ENCODE measurements around the gene APP.

APP gene

DNA sequence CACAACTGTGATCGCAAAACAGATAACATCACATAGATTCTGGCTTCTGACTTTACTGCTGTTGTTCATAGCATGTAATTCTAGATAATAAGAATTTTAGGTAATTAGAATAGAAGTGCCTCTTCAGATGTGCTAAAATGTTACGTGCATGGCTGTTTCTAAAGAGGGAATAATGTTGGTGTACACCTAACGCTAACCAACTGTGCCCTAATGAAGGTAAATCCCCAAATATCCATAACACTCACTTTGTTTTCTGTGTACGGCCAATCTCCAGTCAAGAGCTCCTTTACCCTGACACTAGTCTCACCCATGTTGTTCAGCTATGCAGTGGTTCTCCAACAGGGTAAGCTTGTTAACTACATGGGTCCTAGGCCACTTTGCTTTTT, 44.4 kb downstream of the APP start:
- no peak for DNase-seq (ENCODE audit: low read depth)

DNA sequence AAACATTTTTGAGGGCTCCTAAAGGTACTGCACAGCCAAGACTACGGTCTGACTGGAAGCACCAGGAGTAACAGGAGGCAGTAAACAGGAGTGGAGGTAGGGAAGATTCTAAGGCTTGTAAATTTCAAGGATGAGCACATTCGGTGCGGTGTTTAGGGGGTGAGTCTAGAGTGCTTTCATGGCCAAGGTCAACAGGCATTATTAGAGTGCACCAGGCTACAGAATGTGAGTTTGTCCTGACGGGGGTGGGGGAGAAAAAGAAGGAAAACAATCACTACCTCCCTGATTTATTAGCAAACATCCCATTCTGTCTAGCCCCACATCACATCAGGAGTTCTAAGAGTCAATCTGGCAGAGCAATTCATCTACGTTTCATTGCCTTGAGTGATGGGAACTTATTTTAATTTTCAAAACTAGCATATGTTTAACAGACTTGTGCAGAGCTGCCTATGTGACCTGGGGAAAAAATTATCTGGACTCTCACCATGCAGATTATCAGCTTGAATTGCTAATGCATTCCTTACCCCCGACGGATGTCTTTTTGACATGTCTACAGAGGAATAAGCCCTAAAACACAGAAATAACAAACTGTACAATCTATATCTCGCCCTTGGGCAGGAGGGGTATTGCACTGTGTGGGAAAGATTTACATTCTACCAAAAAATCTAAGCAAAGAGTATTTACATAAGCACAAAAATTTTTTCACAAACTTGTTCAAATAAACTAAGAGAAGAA, 45.0 kb downstream of the APP start:
- no peak for DNase-seq (ENCODE audit: low read depth)

DNA sequence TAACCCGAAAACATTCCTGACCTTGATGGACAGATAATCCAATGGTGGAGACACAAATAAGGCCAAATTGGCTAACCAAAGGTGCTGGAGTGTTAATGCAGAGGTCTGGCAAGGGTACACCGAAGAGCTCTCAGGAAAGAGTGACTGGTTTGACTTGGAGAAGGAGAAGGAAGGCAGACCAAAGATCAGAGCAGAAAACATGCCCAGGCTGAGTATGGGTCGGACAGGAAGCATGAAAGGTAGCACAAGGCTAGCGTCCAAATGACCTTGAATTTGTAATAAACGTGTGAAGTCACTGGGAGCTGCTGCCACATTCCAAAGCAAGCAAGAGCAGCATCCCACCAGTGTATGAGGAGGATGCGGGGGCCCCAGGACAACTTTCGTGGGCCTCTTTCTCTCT, 45.7 kb downstream of the APP start:
- no peak for DNase-seq (ENCODE audit: low read depth)

DNA sequence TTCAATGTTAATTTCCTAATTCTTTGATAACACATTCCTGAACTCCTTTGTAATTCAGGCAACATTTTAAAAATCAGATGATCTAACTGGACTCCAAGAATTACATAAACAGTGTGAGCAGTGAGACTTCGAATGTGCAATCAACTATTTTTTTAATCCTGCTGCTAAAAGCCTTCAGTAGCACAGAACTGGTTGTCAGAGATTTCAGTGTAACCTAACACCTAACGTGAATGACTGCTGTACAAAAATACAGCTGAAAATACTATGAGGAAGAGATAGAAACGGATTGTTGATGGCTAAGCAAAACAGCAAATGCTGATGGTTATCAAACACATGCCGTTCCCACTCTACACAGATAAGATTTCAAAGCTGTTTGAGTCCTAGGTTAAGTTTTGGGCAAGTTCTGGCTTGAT, 46.1 kb downstream of the APP start:
- no peak for DNase-seq (ENCODE audit: low read depth)

DNA sequence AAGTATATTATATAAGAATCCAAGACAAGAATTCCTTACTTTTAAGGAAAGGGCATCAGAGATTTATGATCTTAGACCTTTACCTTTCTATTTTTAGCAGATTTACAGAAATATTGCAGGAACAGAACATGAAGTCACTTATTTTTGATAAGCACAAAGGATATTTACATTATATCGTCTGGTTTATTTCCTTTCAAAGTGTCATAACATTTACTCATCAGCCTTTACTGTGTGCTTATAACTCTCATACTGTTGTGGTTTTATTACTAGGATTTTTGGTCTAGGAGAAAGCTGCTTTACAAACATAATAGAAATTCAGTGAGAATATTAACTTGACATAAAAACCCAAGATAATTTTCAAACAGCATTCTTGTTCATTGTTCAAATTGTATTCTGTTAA, 47.6 kb downstream of the APP start:
- DNase-seq (ENCODE audit: low read depth): no peak

DNA sequence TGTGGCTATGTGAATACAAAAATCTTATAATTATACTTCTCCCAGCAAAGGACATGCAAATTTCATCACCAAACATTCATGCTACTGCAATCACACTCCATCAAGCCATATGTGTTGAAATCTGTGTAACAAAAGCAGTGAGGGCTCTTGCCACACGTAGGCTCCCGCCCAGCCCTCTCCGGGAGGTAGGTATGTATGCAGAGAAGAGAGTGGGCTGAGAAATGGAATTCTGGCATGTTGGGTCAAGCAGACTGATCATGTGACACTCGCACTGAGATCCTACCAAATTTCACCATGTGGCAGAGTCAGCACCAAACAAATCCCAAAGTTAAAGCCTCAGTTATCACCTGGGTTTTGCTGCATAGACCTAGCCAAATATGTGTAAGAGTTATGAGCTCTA, 49.7 kb downstream of the APP start:
- no peak for DNase-seq (ENCODE audit: low read depth)

DNA sequence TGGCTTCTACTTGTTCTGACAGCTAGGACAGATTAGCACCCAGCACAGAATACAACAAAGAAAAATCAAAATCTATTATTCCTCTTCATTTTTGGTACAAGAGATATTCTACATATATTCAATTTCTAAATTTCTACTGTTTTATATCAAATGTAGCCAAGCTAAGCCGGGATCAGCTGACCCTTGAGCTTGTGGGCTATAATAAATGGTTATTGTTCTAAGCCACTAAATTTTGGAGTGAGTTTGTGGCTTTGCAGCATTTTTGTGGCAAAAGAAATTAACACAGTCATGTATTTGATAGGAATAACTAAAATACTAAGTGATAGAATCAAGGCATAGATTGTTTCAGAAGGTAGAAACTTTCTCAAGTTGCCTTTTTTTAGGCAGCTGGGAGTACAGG, 50.7 kb downstream of the APP start:
- DNase-seq (ENCODE audit: low read depth): no peak

DNA sequence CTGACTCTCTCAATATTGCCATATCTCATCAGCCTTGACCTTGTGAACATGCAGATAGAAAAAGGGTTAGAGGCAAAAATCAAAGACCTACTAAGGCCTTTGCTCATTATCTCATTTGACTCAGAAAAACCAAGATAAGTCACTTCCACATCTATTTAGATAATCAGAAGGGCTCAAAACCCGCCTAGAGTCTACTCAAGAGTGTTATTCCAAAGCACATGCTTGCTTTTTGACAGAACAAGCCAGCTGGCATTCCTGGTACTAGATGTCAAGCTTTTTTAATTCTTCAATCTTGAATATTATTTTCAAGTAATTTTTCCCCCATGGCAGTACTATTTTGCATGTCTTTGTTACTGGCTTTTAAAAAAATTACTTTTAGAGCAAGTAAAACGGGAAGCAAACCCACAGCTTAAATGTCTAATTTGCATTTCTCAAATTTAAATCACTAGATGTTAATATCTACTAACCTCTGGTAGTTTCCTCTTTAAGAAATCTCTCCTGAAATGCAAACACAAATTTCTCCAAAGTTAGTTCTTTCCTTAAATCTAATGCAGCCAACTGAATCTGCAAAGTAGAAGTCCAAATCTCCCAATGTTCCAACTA, 51.5 kb downstream of the APP start:
- DNase-seq (ENCODE audit: low read depth): no peak

DNA sequence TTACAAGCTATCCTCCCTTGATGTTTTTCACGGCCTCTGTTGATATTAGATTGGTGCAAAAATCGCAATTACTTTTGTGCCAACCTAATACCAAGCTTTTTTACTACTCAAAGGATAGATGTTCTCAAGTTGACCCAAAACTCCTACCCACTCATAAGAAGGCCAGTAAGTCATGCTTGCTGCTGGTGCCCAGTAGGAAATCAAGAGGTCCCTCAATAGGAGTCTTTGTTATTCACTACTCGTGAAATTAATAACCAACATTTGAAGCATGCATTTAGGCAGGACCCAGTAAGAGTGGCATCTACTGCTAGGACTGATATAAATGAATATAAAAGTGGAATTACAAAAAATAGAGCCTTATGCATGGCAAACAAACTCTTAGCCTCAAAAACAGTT, 52.6 kb downstream of the APP start:
- no peak for DNase-seq (ENCODE audit: low read depth)

DNA sequence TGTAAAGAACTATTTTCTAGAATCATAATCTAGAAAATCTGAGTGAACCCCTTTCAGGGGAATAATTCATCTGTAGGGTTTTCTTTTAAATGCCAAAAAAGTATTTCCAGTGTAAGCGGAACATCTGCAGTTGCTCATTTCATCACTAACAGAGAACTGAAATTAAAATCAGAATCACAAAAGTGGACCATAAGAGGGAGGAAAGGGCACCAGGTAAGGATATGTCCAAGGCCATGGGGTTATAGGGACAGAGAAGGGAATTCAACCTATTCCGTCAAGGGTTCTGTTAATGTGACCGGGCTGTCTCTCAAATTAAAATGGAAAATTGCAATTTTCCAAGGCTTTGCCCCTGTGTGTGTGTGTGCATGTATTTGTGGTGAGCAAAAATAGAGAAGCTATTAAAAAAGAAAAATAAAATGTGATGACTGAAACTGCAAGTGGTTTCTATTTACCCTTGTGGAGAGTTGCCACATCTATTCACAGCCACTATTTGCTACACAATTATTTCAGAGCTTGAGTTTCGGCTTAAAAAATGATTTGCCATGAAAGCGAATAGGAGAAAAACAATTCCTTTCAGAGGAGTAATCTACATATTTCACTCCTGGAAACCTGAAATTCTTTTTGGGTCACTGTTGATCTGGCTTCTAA, 53.1 kb downstream of the APP start:
- no peak for DNase-seq (ENCODE audit: low read depth)

DNA sequence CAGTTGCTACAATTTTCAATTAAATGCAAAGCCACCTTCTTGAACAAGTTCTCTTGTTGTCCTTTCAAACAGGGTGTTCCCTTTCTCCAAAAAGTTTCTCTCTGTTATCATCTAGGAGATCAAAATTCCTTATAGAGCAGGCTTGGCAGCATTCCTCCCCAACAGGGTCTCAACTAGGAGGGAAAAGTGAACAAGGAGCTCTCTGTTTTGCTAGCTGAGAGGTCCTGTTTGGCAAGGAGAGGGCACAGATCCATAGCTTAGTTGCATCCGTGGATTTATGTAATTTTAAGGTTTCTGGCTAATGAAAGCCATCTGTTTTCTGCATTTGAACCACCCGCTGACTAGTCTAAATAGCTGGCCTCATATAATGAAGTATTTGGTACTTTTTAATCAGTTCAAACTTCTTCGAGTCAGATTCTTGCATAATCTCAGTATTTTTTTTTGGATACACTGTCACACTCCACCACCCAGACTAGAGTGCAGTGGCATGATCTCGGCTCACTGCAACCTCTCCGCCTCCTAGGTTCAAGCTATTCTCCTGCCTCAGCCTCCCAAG, 54.0 kb downstream of the APP start:
- DNase-seq (ENCODE audit: low read depth): peak; percentile 18

DNA sequence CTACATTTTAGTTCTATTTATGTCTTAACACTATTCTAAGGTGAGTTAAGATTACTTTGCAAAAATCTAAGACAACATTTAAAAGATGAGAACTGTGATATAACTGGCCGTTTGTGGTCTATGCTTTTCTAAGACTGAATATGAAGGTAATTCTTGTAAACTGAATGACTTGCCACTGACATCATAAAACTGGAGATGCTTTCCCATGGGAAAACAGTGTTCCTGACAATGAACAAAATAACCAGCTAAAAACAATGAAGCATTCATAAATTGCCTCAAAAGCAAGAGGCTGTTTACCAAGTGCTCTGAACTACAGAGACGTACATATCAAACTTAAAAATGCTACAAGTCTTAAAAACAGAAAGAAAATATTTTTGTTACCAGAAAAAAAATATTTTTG, 54.7 kb downstream of the APP start:
- no peak for DNase-seq (ENCODE audit: low read depth)

DNA sequence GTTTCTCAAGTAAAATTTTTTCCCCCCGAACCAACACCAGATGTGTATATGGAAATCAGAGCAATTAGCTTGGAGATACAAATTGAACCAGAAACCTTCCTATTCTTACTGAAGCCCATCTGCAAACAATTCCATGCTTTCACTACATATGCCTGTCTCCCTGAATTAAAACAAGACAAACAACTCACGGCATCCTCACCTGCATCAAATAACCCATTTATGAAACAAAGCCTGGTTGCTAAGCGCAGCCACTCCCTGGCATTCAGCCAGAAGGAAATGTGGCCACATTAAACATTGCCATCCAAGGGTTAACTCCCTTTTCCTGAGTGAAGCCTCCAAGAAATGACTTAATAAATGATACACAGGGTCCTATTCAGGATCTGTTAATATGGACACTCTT, 55.3 kb downstream of the APP start:
- DNase-seq (ENCODE audit: low read depth): no peak

DNA sequence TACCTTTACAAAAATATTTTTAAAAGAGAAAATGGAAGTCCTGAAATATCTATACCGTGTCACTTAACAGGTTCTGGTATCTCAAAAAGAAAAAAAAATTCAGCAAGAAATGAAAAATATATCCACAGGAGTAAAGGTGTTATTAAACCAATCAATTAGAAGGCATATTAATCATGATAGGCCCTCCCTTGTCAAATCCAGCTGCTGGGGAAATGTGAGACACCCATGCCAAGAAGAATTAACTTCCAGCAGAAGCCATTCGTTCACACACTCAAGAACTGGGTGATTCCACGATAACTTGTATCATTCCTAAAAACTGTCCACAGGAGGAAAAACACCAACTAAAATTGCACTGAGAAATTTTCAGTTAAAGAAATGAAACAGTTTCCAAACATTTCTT, 57.6 kb downstream of the APP start:
- DNase-seq (ENCODE audit: low read depth): no peak

DNA sequence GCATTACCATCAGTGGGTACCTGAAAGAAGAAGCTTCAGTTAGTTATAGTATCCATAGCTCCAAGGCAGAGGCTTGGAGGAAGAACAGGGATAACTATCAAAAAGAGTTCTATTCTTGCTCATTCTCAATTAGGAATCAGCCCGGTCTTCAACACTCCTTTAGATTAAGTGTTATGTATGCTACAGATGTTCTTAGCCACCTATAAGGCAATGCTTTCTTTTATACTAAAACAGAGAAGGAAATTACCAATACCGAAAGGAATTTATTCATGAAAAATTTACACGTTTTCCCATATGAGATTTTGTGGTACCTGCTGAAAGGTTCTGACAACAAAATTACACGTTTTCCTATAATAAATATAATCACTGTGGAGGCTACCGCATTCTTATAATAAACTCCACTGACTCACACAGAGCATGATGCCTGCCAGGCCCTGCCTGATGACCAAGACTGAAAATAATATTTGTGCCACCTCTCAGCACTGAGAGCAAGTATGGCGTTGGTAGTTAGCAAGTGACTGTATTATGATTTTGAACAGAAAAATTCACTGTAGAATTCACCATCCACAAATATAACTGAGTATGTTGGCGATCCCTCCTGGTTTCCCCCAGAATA, 58.3 kb downstream of the APP start:
- DNase-seq (ENCODE audit: low read depth): no peak

DNA sequence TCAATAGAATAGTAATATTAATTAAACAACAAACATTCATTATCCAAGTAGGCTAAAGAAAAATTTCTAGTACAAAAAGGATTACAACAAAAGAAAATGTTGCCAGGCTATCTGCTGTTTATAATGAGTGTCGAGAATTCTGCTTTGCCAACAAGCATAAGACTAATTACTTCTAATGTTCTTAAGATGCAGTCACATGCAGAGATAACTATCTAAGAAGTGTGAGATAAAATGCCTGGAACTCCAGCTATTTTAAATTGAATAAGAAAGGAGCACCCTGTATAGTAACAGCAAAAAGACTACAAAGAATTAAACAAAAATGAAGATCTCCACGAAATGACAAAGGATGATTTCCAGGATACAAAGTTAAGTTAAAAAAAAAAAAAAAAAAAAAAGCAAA, 59.9 kb downstream of the APP start:
- DNase-seq (ENCODE audit: low read depth): no peak

DNA sequence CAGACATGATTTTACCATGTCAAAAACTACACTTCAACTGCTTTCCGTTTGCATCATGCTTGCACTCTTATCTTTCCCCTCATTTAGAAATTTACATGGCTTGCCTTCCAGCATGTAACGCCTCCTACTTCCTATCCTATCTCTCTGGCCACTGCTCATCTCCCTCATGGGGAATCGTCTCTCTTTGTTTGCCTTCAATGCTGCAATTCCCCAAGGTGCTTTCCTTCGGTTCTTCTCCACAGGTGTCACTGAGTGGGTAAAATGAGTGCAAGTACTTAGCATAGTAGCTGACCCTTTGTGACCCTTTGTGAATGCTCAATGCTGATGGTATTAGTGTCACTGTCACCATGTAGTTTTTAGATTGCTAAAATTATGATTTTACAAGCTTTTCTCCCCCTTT, 63.1 kb downstream of the APP start:
- no peak for DNase-seq (ENCODE audit: low read depth)

DNA sequence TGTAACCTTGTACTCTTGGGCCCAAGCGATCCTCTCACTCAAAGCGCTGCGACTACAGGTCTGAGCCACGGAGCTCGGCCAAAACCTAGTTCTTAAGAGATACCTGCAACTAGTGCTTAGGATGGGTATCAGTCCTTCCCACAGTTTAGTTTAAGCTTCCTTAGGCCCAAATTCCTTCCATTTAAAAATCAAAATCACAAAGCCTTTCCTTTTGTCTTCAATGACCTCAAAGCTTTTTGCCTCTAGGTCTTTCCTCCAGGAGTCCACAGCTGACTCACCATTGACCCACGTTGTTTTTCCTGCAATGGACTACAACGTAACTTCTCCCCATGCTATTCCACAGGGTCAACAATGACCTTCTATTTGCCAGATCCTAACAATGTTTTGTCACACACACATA, 64.0 kb downstream of the APP start:
- no peak for DNase-seq (ENCODE audit: low read depth)

DNA sequence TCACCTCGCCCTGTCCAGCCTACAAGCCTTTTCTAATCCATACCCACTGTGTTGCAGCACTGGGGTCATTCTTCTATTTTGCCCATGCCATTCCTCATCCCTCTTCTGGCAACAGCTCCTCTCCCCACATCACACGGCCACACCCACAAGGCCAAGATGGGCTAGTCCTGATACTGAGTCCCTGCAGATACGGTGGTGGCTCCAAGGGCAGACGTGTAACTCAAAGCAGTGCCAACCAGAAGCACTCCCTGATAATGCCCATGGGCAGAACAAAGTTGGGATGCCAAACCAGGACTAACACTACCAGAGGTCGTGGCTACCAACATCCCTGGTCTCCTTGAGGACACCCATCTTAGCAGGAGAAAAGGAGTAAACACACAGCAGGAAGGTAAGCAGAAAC, 64.8 kb downstream of the APP start:
- DNase-seq (ENCODE audit: low read depth): no peak

DNA sequence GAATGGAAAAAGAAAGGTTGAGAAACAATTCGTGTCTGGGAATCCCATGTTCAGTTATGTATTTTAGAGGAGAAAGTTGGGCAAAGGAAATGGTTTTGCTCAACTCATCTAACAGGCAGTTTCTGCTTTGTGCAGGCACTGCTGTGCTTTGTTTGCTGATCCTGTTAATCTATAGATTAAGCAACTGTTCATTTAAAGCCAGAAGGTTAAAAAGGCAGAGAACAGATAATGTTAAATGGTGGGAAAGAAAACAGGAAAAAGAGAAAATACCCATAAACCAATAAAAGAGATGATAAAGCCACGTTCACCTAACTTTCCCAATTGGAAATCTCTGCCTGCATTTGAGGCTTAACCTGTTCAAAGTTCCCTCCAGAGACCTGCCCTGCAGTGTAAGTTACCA, 70.0 kb downstream of the APP start:
- no peak for DNase-seq (ENCODE audit: low read depth)

DNA sequence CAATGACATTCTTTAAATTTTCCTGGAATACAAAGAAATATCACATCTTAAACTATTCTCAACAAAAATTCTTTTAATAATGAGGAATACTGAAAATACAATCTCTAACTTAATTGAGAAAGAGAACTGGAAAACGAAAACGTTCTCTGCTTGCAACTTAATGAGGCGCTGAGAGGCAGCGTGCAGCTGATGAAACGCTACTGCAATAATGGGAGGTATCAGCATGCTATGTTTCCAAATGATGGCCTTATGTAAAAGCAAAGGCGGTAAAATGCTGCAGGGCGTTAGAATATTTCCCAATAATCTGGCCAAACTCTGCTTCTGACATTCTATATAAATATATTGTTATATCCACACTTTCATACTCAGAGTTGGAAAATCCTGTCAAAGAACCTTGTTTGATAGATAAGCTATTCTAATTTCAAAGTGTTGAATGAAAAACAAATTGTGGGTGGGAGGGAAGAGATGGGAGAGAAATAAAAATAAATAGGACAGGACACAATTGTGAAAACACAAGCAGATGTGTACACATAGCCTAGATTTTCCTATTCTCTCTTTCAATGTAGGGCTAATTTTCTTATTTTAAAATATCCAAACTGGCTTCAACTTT, 70.9 kb downstream of the APP start:
- no peak for DNase-seq (ENCODE audit: low read depth)

DNA sequence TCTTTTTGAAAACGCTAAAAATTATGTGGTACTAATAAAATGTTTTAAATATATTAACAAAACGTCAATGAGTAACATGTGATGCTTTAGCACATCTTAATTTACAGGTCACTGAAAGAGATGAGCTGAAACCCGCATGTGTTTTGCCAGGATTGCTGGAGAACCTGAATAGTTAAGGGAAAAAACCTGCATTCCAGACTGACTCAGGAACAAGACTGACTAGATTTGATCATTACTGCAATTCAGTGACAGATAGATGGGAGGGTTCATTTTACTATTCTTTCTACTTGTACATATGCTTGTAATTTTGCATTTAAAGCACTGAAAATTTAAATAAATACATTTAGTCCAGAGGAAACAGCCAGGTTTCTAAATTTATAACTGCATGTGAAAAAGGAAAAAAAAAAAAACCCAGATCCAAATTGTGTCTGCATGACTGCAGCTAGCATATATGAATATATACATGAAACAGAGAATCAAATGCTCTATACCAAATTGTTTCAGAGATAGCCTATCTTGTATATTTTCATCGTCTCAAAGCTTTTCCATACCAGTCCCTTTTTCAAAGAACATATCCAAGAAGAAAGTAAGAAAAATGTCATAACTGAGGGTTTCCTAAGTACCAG, 71.7 kb downstream of the APP start:
- no peak for DNase-seq (ENCODE audit: low read depth)

Measured in HS-5 (cell line).